ENCODE measurements around the gene GLP1R. TPM values are rescaled to one million over a fixed set of nuclear protein-coding genes. Genes with fewer than 3 reads are reported as not detected.

Gene GLP1R
- total and polyA plus RNA-seq, 2 of the 13 experiments (the other 11 are each of a cell fraction or from before 2014, with no cell fraction given): not detected

GRCh38 chr6:39056191-39056590, 7.6 kb downstream of the GLP1R start (continued):
- TF ChIP-seq ZNF704 (CRISPR knock-in tag; IDR thresholded peaks at IDR 0.05; ENCODE audit: borderline replicate concordance) (no peak), ZFY (CRISPR knock-in tag; IDR thresholded peaks at IDR 0.05) (no peak), ZNF691 (CRISPR knock-in tag; IDR thresholded peaks at IDR 0.05; ENCODE audit: borderline replicate concordance, low read depth) (no peak)

DNA sequence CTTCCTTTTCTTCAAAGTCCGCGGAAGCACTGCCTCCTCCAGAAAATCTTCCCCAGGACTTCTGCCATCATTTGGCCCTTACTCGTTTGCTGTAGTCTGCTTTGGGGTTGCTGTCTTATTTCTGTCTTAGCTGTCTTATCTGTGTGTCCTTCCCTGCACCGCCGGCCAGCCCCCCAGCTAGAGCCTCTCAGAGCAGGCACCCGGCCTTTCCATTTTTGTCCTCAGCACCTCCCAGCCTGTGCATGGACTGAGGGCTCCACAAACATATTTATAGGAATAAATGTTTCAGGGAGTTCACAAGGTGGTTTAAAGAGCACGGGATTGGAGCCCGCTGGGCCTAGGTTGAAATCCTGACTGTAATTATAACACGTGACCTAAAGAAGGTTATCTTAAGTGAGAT, 8.1 kb downstream of the GLP1R start:
- intact Hi-C loops (cut with micrococcal nuclease; ENCODE audit: unreplicated experiment): no loop called here
- TF ChIP-seq REPIN1 (CRISPR knock-in tag; IDR thresholded peaks at IDR 0.05; ENCODE audit: borderline replicate concordance, low read depth) (no peak), MEIS1 (CRISPR knock-in tag; IDR thresholded peaks at IDR 0.05; ENCODE audit: borderline replicate concordance) (no peak), HMG20A (CRISPR knock-in tag; IDR thresholded peaks at IDR 0.05; ENCODE audit: borderline replicate concordance) (no peak), RELA (CRISPR knock-in tag; IDR thresholded peaks at IDR 0.05) (no peak), RFX5 (IDR thresholded peaks at IDR 0.05; ENCODE audit: low read depth, low read length) (no peak), RBM39 (IDR thresholded peaks at IDR 0.05; ENCODE audit: low read depth, low read length, poor library complexity, severe bottlenecking) (no peak), ELF3 (CRISPR knock-in tag; IDR thresholded peaks at IDR 0.05) (no peak), ZNF468 (CRISPR knock-in tag; IDR thresholded peaks at IDR 0.05) (no peak), ZNF513 (CRISPR knock-in tag; conservative IDR thresholded peaks at IDR 0.05) (no peak), ZFYVE20 (CRISPR knock-in tag; IDR thresholded peaks at IDR 0.05; ENCODE audit: borderline replicate concordance, low read depth) (no peak)
- TF ChIP-seq, protein P1, sequence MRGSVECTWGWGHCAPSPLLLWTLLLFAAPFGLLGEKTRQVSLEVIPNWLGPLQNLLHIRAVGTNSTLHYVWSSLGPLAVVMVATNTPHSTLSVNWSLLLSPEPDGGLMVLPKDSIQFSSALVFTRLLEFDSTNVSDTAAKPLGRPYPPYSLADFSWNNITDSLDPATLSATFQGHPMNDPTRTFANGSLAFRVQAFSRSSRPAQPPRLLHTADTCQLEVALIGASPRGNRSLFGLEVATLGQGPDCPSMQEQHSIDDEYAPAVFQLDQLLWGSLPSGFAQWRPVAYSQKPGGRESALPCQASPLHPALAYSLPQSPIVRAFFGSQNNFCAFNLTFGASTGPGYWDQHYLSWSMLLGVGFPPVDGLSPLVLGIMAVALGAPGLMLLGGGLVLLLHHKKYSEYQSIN (CRISPR knock-in tag; IDR thresholded peaks at IDR 0.05; ENCODE audit: borderline replicate concordance): no peak

More for the DNA sequence above, 8.1 kb downstream of the GLP1R start:
- Histone ChIP-seq H3K4me2 (ENCODE audit: low read depth, low read length) (no peak overlapping the region), H3K27me3 (ENCODE audit: control insufficient read depth in 1 of 2, insufficient read depth in 2 of 2, low read length in 2 of 2) (peaks cover 0 to 35% of the 10 kb centered on the region in 2 experiments; a peak in 3 of 5 replicates), H2AFZ (ENCODE audit: low read length) (no peak overlapping the region), H4K20me1 (ENCODE audit: insufficient read depth, low read length) (no peaks in the 10 kb centered on the region), H3K79me2 (ENCODE audit: insufficient read depth, low read length) (no peaks in the 10 kb centered on the region), H3K27ac (ENCODE audit: extremely low read length, insufficient read depth, low read length) (no peak overlapping the region), H3K9ac (ENCODE audit: insufficient read depth, low read depth, low read length) (no peak overlapping the region), H3K4me3 (replicated peaks in 1 of 3; ENCODE audit: insufficient read depth in 1 of 3, low read depth in 2 of 3, low read length in 3 of 3) (no peak overlapping the region), H3K9me3 (ENCODE audit: low read length) (no peaks in the 10 kb centered on the region), H3K4me1 (ENCODE audit: insufficient read depth, low read length) (no peaks in the 10 kb centered on the region), H3K36me3 (replicated peaks in 1 of 2; ENCODE audit: control insufficient read depth in 1 of 2, insufficient read depth in 2 of 2, low read length in 2 of 2) (no peaks in the 10 kb centered on the region)
- no peak for DNase-seq (ENCODE audit: low spot score)
- BruUV-seq (replicated peaks): no TSS peak
- no peak for FAIRE-seq
- no peak for ATAC-seq
- 56% methylated on average over 9 of the region's 9 CpGs for WGBS (ENCODE audit: low lambda C conversion rate)
- POLR2A ChIA-PET: no interaction called here
- CTCF ChIA-PET (ENCODE audit: low intra/inter-chr PET ratio, low total read pairs): no interaction called here
- in situ Hi-C loops (cut with HindIII; ENCODE audit: extremely low pct_ligation_motif_present, low pct_unique_long_range_greater_than_20kb): no loop called here
